GM19328 (cell line): Measurements from ENCODE around the gene GARIN3.
A peak's percentile ranks its signal among the peaks of the same experiment; 100 is the strongest.

ENCODE experiments used
- ATAC-seq: cut with Tn5 transposase; IDR thresholded peaks from one replicate; pipeline ENCODE4 v1.9.1; 2021; ENCODE audit warnings: mild to moderate bottlenecking, moderate library complexity; ENCODE audit not compliant: unreplicated experiment

GARIN3 gene

GRCh38 chr5:157150995-157151394 lies 15.1 kb downstream of the GARIN3 start:
- no peak for ATAC-seq

- peak; percentile 72 for ATAC-seq
Measured at GRCh38 chr5:157148734-157149615, 17.1 kb downstream of the GARIN3 start.

GRCh38 chr5:157143127-157143971 lies 22.7 kb downstream of the GARIN3 start:
- peak; percentile 31 for ATAC-seq

GRCh38 chr5:157142317-157143126 lies 23.5 kb downstream of the GARIN3 start, which contains the start of gene MED7:
Gene MED7 (minus strand): TSS chr5:157142865. CDS start chr5:157139431, 3,434 bp downstream.
- peak; percentile 100 for ATAC-seq

- no peak for ATAC-seq
Measured at GRCh38 chr5:157137691-157138090, 28.4 kb downstream of the GARIN3 start.

- no peak for ATAC-seq
Measured at GRCh38 chr5:157132281-157132612, 33.8 kb downstream of the GARIN3 start.

GRCh38 chr5:157130925-157131324 lies 35.1 kb downstream of the GARIN3 start:
- ATAC-seq = no peak

- ATAC-seq = no peak
Measured at GRCh38 chr5:157121709-157122108, 44.4 kb downstream of the GARIN3 start.

GRCh38 chr5:157120102-157120501 lies 46.0 kb downstream of the GARIN3 start:
- no peak for ATAC-seq

GRCh38 chr5:157116483-157116954 lies 49.5 kb downstream of the GARIN3 start:
- ATAC-seq = peak; percentile 56

- no peak for ATAC-seq
Measured at GRCh38 chr5:157115502-157115901, 50.6 kb downstream of the GARIN3 start.

- no peak for ATAC-seq
Measured at GRCh38 chr5:157115012-157115411, 51.1 kb downstream of the GARIN3 start.

GRCh38 chr5:157113002-157113401 lies 53.1 kb downstream of the GARIN3 start:
- ATAC-seq = no peak
